ENCODE measurements around the gene RNF41.
"Not testable (repeated sequence)": the region's sequence is repeated elsewhere in the genome, so short reads cannot be mapped to it uniquely, and the experiment has no call there.

Gene RNF41

GRCh38 chr12:56157201-56158028 lies 64.3 kb downstream of the RNF41 start:
- H3K4me3 ChIP-seq (ENCODE audit: insufficient read length, low read depth): peak overlapping the region; percentile 39
- H3K9me3 ChIP-seq (ENCODE audit: insufficient read depth, low read length): no peaks in the 10 kb centered on the region
- TF ChIP-seq ZNF274 (IDR thresholded peaks at IDR 0.05; ENCODE audit: low read depth, low read length): no peak
- no peak for TF ChIP-seq YY1 (IDR thresholded peaks at IDR 0.05; ENCODE audit: insufficient read depth, insufficient read length)
- TF ChIP-seq SUZ12 (IDR thresholded peaks at IDR 0.05; ENCODE audit: extremely low read depth, insufficient read depth, insufficient read length): no peak
- H3K27me3 ChIP-seq (ENCODE audit: insufficient read depth, insufficient read length): no peaks in the 10 kb centered on the region
- H3K36me3 ChIP-seq (ENCODE audit: insufficient read depth, insufficient read length, low read length): peaks cover 62% of the 10 kb centered on the region
- peaks cover 10% of the 10 kb centered on the region for H3K4me1 ChIP-seq (ENCODE audit: insufficient read depth, insufficient read length)
- H3K9ac ChIP-seq (ENCODE audit: insufficient read length, low read depth): peak overlapping the region; percentile 96
- peak; percentile 83 for DNase-seq (ENCODE audit: low read depth, low spot score)

DNA sequence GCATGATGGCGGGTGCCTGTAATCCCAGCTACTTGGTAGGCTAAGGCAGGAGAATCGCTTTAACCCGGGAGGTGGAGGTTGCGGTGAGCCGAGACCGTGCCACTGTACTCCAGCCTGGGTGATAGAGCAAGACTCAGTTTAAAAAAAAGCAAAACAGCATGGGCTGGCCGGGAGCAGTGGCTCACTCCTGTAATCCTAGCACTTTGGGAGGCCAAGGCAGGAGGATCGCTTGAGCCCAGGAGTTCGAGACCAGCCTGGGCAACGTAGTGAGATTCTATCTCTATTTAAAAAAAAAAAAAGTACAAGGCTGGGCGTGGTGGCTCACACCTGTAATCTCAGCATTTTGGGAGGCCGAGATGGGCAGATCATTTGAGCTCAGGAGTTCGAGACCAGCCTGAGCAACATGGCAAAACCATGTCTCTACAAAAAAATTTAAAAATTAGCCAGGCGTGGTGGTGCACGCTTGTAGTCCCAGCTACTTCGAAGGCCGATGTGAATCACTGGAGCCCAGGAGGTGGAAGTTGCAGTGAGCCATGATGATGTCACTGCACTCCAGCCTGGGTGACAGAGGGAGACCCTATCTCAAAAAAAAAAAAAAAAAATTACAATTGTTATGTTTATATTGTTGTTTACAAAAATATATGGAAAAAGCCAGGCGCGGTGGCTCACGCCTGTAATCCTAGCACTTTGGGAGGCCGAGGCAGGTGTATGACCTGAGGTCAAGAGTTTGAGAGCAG lies 65.1 kb downstream of the RNF41 start:
- Histone ChIP-seq H3K36me3 (ENCODE audit: insufficient read depth, insufficient read length, low read length) (peaks cover 55% of the 10 kb centered on the region), H3K4me3 (ENCODE audit: insufficient read length, low read depth) (peak overlapping the region; percentile 39)
- H3K27me3 ChIP-seq (ENCODE audit: insufficient read depth, insufficient read length); H3K9me3 ChIP-seq (ENCODE audit: insufficient read depth, low read length); H3K4me1 ChIP-seq (ENCODE audit: insufficient read depth, insufficient read length); DNase-seq (ENCODE audit: low read depth, low spot score); H3K9ac ChIP-seq (ENCODE audit: insufficient read length, low read depth): not testable (repeated sequence)

- no peak for DNase-seq (ENCODE audit: low read depth, low spot score)
- H3K9ac ChIP-seq (ENCODE audit: insufficient read length, low read depth): no peak overlapping the region
- H3K4me1 ChIP-seq (ENCODE audit: insufficient read depth, insufficient read length): peaks cover 5% of the 10 kb centered on the region
- no peak overlapping the region for H3K4me3 ChIP-seq (ENCODE audit: insufficient read length, low read depth)
- TF ChIP-seq SUZ12 (IDR thresholded peaks at IDR 0.05; ENCODE audit: extremely low read depth, insufficient read depth, insufficient read length) (no peak), ZNF274 (IDR thresholded peaks at IDR 0.05; ENCODE audit: low read depth, low read length) (no peak), YY1 (IDR thresholded peaks at IDR 0.05; ENCODE audit: insufficient read depth, insufficient read length) (no peak)
- no peaks in the 10 kb centered on the region for H3K9me3 ChIP-seq (ENCODE audit: insufficient read depth, low read length)
- no peaks in the 10 kb centered on the region for H3K27me3 ChIP-seq (ENCODE audit: insufficient read depth, insufficient read length)
- H3K36me3 ChIP-seq (ENCODE audit: insufficient read depth, insufficient read length, low read length): peaks cover 42% of the 10 kb centered on the region
These were observed 66.4 kb downstream of the RNF41 start for GRCh38 chr12:56155256-56155845.

- Histone ChIP-seq H3K4me1 (ENCODE audit: insufficient read depth, insufficient read length) (peaks cover 5% of the 10 kb centered on the region), H3K27me3 (ENCODE audit: insufficient read depth, insufficient read length) (no peaks in the 10 kb centered on the region), H3K36me3 (ENCODE audit: insufficient read depth, insufficient read length, low read length) (peaks cover 37% of the 10 kb centered on the region), H3K9ac (ENCODE audit: insufficient read length, low read depth) (no peak overlapping the region), H3K9me3 (ENCODE audit: insufficient read depth, low read length) (no peaks in the 10 kb centered on the region), H3K4me3 (ENCODE audit: insufficient read length, low read depth) (no peak overlapping the region)
- DNase-seq (ENCODE audit: low read depth, low spot score): no peak
- TF ChIP-seq SUZ12 (IDR thresholded peaks at IDR 0.05; ENCODE audit: extremely low read depth, insufficient read depth, insufficient read length) (no peak), ZNF274 (IDR thresholded peaks at IDR 0.05; ENCODE audit: low read depth, low read length) (no peak), YY1 (IDR thresholded peaks at IDR 0.05; ENCODE audit: insufficient read depth, insufficient read length) (no peak)
These were observed 66.9 kb downstream of the RNF41 start for GRCh38 chr12:56154818-56155217.

DNA sequence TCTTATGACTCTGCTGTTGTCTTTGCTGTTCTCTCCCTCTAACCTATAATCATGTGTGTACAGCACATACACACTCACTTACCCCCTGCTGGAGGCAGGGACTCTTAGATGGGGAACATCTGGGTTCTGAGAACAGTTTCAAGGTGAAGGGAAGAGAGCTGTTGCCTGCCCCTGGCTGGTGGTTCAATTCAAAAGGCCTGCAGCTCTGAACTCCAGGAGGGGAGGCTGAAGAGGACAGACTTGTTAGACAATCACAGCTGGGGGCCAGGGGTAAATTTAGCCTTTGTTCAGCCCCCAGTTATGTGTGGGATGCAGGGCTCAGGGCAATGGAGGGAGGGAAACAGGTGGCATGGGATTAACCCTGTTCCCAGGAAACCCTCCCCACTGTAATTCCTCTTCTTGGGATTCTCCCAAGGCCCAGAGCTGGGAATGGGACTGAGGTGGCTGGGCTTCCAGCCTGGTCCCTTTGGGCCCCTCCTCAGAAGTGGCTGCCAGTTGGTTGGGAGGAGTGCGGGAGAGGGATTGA lies 67.4 kb downstream of the RNF41 start:
- no peak for DNase-seq (ENCODE audit: low read depth, low spot score)
- no peak for TF ChIP-seq YY1 (IDR thresholded peaks at IDR 0.05; ENCODE audit: insufficient read depth, insufficient read length)
- no peaks in the 10 kb centered on the region for H3K27me3 ChIP-seq (ENCODE audit: insufficient read depth, insufficient read length)
- H3K9ac ChIP-seq (ENCODE audit: insufficient read length, low read depth): no peak overlapping the region
- H3K4me1 ChIP-seq (ENCODE audit: insufficient read depth, insufficient read length): peaks cover 5% of the 10 kb centered on the region
- H3K9me3 ChIP-seq (ENCODE audit: insufficient read depth, low read length): no peaks in the 10 kb centered on the region
- H3K36me3 ChIP-seq (ENCODE audit: insufficient read depth, insufficient read length, low read length): peaks cover 31% of the 10 kb centered on the region
- no peak overlapping the region for H3K4me3 ChIP-seq (ENCODE audit: insufficient read length, low read depth)

- TF ChIP-seq SUZ12 (IDR thresholded peaks at IDR 0.05; ENCODE audit: extremely low read depth, insufficient read depth, insufficient read length): no peak
- TF ChIP-seq ZNF274 (IDR thresholded peaks at IDR 0.05; ENCODE audit: low read depth, low read length): no peak
- no peak for TF ChIP-seq YY1 (IDR thresholded peaks at IDR 0.05; ENCODE audit: insufficient read depth, insufficient read length)
- Histone ChIP-seq H3K4me3 (ENCODE audit: insufficient read length, low read depth) (no peak overlapping the region), H3K4me1 (ENCODE audit: insufficient read depth, insufficient read length) (peaks cover 5% of the 10 kb centered on the region), H3K27me3 (ENCODE audit: insufficient read depth, insufficient read length) (no peaks in the 10 kb centered on the region), H3K9me3 (ENCODE audit: insufficient read depth, low read length) (no peaks in the 10 kb centered on the region), H3K9ac (ENCODE audit: insufficient read length, low read depth) (peak overlapping the region; percentile 85), H3K36me3 (ENCODE audit: insufficient read depth, insufficient read length, low read length) (peaks cover 25% of the 10 kb centered on the region)
- no peak for DNase-seq (ENCODE audit: low read depth, low spot score)
These were observed 68.0 kb downstream of the RNF41 start for GRCh38 chr12:56153678-56154065.
